Measurements from ENCODE around the gene GPRIN1.

The GPRIN1 gene

GRCh38 chr5:176640616-176641015 is 30.7 kb upstream of the GPRIN1 start:
- Histone ChIP-seq H4K91ac (ENCODE audit: low read length) (no peak overlapping the region), H3K4me2 (ENCODE audit: low read length, poor library complexity, severe bottlenecking) (no peak overlapping the region), H3K36me3 (ENCODE audit: control insufficient read depth in 1 of 2, insufficient read depth in 2 of 2, low read depth in 1 of 2, low read length in 2 of 2) (no peaks in the 10 kb centered on the region), H2BK5ac (ENCODE audit: low read depth, low read length, poor library complexity, severe bottlenecking) (no peak overlapping the region), H2BK120ac (ENCODE audit: low read depth, low read length) (no peak overlapping the region), H2AFZ (ENCODE audit: low read depth, low read length) (no peak overlapping the region), H2AK5ac (ENCODE audit: low read length, severe bottlenecking) (no peak overlapping the region), H3K4ac (ENCODE audit: low read depth in 1 of 2, low read length in 2 of 2) (no peak overlapping the region), H3K27me3 (ENCODE audit: control insufficient read depth in 1 of 2, insufficient read depth in 1 of 2, low read length in 2 of 2) (peaks cover 16 to 21% of the 10 kb centered on the region in 2 experiments), H2BK12ac (ENCODE audit: low read length in 2 of 2) (no peak overlapping the region), H3K4me1 (ENCODE audit: control insufficient read depth, insufficient read depth, low read depth, low read length) (peaks cover 5% of the 10 kb centered on the region), H3K9me3 (ENCODE audit: control insufficient read depth, low read length) (peaks cover under 1% of the 10 kb centered on the region), H2BK15ac (ENCODE audit: low read depth, poor library complexity, severe bottlenecking) (no peak overlapping the region), H3K23ac (ENCODE audit: low read length in 2 of 2) (no peak overlapping the region), H3K4me3 (ENCODE audit: insufficient read depth in 1 of 2, low read depth in 1 of 2, low read length in 2 of 2) (no peak overlapping the region), H3K79me1 (replicated peaks; ENCODE audit: low read length, poor library complexity, severe bottlenecking) (no peaks in the 10 kb centered on the region), H4K8ac (ENCODE audit: low read length) (no peak overlapping the region), H3K27ac (ENCODE audit: low read length, poor library complexity, severe bottlenecking) (no peak overlapping the region), H3K18ac (ENCODE audit: low read depth in 1 of 2, low read length in 2 of 2) (no peak overlapping the region), H3K9ac (ENCODE audit: low read length) (no peak overlapping the region), H3K14ac (ENCODE audit: low read length in 2 of 2) (no peak overlapping the region)
- no peak for DNase-seq
- 85% methylated on average over 4 of the region's 4 CpGs for WGBS

DNA sequence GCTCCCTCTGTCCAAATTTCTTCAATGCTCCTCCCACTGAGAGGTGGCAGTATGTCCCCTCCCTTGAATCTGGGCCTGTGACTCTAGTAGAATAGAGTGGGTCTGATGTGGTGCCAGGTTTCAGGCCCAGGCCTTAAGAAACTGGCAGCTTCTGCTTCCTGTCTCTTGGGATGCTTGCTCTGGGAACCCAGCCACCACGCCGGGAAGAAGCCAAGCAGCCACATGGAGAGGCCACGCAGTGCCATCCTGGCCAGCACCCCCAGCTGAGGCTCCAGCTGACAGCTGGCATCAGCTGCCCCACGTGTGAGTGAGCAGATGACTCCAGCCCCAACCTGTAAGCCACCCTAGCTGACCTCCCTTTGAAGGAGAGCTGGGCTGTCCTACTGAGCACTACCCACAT is 30.0 kb upstream of the GPRIN1 start:
- no peak overlapping the region for H3K23ac ChIP-seq (ENCODE audit: low read length in 2 of 2)
- peaks cover 22 to 28% of the 10 kb centered on the region in 2 experiments for H3K27me3 ChIP-seq (ENCODE audit: control insufficient read depth in 1 of 2, insufficient read depth in 1 of 2, low read length in 2 of 2)
- H3K27ac ChIP-seq (ENCODE audit: low read length, poor library complexity, severe bottlenecking), result no peak overlapping the region
- H2AK5ac ChIP-seq (ENCODE audit: low read length, severe bottlenecking), result no peak overlapping the region
- no peak overlapping the region for H2BK5ac ChIP-seq (ENCODE audit: low read depth, low read length, poor library complexity, severe bottlenecking)
- no peak overlapping the region for H4K8ac ChIP-seq (ENCODE audit: low read length)
- H2AFZ ChIP-seq (ENCODE audit: low read depth, low read length), result no peak overlapping the region
- H2BK15ac ChIP-seq (ENCODE audit: low read depth, poor library complexity, severe bottlenecking), result no peak overlapping the region
- no peak overlapping the region for H3K18ac ChIP-seq (ENCODE audit: low read depth in 1 of 2, low read length in 2 of 2)
- no peaks in the 10 kb centered on the region for H3K36me3 ChIP-seq (ENCODE audit: control insufficient read depth in 1 of 2, insufficient read depth in 2 of 2, low read depth in 1 of 2, low read length in 2 of 2)
- H3K4me1 ChIP-seq (ENCODE audit: control insufficient read depth, insufficient read depth, low read depth, low read length), result peaks cover 5% of the 10 kb centered on the region
- H3K4ac ChIP-seq (ENCODE audit: low read depth in 1 of 2, low read length in 2 of 2), result no peak overlapping the region
- no peak overlapping the region for H3K4me3 ChIP-seq (ENCODE audit: insufficient read depth in 1 of 2, low read depth in 1 of 2, low read length in 2 of 2)
- no peak overlapping the region for H4K91ac ChIP-seq (ENCODE audit: low read length)
- H3K79me1 ChIP-seq (replicated peaks; ENCODE audit: low read length, poor library complexity, severe bottlenecking), result no peaks in the 10 kb centered on the region
- H3K9me3 ChIP-seq (ENCODE audit: control insufficient read depth, low read length), result peaks cover 6% of the 10 kb centered on the region
- H3K4me2 ChIP-seq (ENCODE audit: low read length, poor library complexity, severe bottlenecking), result no peak overlapping the region
- no peak overlapping the region for H3K14ac ChIP-seq (ENCODE audit: low read length in 2 of 2)
- H2BK120ac ChIP-seq (ENCODE audit: low read depth, low read length), result no peak overlapping the region
- WGBS, result 89% methylated on average over 4 of the region's 4 CpGs
- no peak for DNase-seq
- no peak overlapping the region for H3K9ac ChIP-seq (ENCODE audit: low read length)
- H2BK12ac ChIP-seq (ENCODE audit: low read length in 2 of 2), result no peak overlapping the region

DNA sequence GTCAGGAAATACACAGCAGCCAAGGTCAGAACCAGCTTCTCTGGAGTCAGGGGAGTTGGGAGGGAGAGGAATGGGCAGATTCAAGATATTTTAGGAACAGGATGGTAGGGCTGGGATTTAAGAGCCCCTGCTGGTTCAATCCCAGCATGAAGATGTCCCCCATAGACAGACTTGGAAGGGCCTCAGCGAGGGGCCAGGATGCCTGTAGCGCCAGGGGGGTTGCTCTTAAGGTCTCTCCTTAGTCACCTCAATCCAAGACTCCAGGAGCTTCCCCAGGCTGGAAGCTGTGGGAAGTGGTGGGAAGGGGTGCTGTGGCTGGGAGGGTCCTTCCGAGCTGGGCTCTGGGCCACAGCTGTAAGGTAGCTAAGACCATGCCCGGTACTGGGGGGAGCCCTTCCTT is 29.3 kb upstream of the GPRIN1 start:
- Histone ChIP-seq H3K18ac (ENCODE audit: low read depth in 1 of 2, low read length in 2 of 2) (no peak overlapping the region), H3K79me1 (replicated peaks; ENCODE audit: low read length, poor library complexity, severe bottlenecking) (no peaks in the 10 kb centered on the region), H2BK12ac (ENCODE audit: low read length in 2 of 2) (no peak overlapping the region), H3K9ac (ENCODE audit: low read length) (no peak overlapping the region), H3K14ac (ENCODE audit: low read length in 2 of 2) (no peak overlapping the region), H3K9me3 (ENCODE audit: control insufficient read depth, low read length) (peaks cover 6% of the 10 kb centered on the region), H2BK15ac (ENCODE audit: low read depth, poor library complexity, severe bottlenecking) (no peak overlapping the region), H3K27me3 (ENCODE audit: control insufficient read depth in 1 of 2, insufficient read depth in 1 of 2, low read length in 2 of 2) (peaks cover 26 to 32% of the 10 kb centered on the region in 2 experiments), H3K4me2 (ENCODE audit: low read length, poor library complexity, severe bottlenecking) (no peak overlapping the region), H2BK5ac (ENCODE audit: low read depth, low read length, poor library complexity, severe bottlenecking) (no peak overlapping the region), H3K4me3 (ENCODE audit: insufficient read depth in 1 of 2, low read depth in 1 of 2, low read length in 2 of 2) (no peak overlapping the region), H3K23ac (ENCODE audit: low read length in 2 of 2) (no peak overlapping the region), H2BK120ac (ENCODE audit: low read depth, low read length) (no peak overlapping the region), H3K4me1 (ENCODE audit: control insufficient read depth, insufficient read depth, low read depth, low read length) (peaks cover 5% of the 10 kb centered on the region), H4K8ac (ENCODE audit: low read length) (no peak overlapping the region), H3K27ac (ENCODE audit: low read length, poor library complexity, severe bottlenecking) (no peak overlapping the region), H3K36me3 (ENCODE audit: control insufficient read depth in 1 of 2, insufficient read depth in 2 of 2, low read depth in 1 of 2, low read length in 2 of 2) (no peaks in the 10 kb centered on the region), H2AFZ (ENCODE audit: low read depth, low read length) (no peak overlapping the region), H2AK5ac (ENCODE audit: low read length, severe bottlenecking) (no peak overlapping the region), H4K91ac (ENCODE audit: low read length) (no peak overlapping the region), H3K4ac (ENCODE audit: low read depth in 1 of 2, low read length in 2 of 2) (no peak overlapping the region)
- WGBS, result 94% methylated on average over 2 of the region's 4 CpGs
- no peak for DNase-seq

DNA sequence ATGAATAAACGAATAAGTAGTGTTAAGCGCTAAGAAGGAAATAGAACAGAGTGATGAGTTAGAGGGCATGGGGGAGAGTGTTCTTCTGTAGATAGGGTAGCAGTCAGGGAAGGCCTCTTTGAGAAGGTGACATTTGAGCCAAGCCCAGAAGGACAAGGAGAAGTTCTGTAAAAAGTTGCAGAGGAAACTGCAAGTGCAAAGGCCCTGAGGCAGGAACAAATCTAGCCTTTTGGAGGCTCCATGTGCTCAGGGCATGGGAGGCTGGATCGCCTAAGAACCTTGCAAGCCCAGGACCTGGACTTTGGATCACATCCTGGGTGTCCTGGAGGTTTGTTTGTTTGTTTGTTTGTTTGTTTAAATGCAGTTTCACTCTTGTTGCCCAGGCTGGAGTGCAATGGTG is 28.5 kb upstream of the GPRIN1 start:
- DNase-seq, result no peak
- Histone ChIP-seq H3K9ac (ENCODE audit: low read length) (no peak overlapping the region), H3K27me3 (ENCODE audit: control insufficient read depth in 1 of 2, insufficient read depth in 1 of 2, low read length in 2 of 2) (peaks cover 34 to 40% of the 10 kb centered on the region in 2 experiments), H3K79me1 (replicated peaks; ENCODE audit: low read length, poor library complexity, severe bottlenecking) (no peaks in the 10 kb centered on the region), H3K4ac (ENCODE audit: low read depth in 1 of 2, low read length in 2 of 2) (no peak overlapping the region), H3K27ac (ENCODE audit: low read length, poor library complexity, severe bottlenecking) (no peak overlapping the region), H2BK5ac (ENCODE audit: low read depth, low read length, poor library complexity, severe bottlenecking) (no peak overlapping the region), H3K14ac (ENCODE audit: low read length in 2 of 2) (no peak overlapping the region), H3K4me1 (ENCODE audit: control insufficient read depth, insufficient read depth, low read depth, low read length) (peaks cover 3% of the 10 kb centered on the region), H2AFZ (ENCODE audit: low read depth, low read length) (no peak overlapping the region), H2BK12ac (ENCODE audit: low read length in 2 of 2) (no peak overlapping the region), H4K91ac (ENCODE audit: low read length) (no peak overlapping the region), H3K23ac (ENCODE audit: low read length in 2 of 2) (no peak overlapping the region), H4K8ac (ENCODE audit: low read length) (no peak overlapping the region), H3K4me3 (ENCODE audit: insufficient read depth in 1 of 2, low read depth in 1 of 2, low read length in 2 of 2) (no peak overlapping the region), H3K18ac (ENCODE audit: low read depth in 1 of 2, low read length in 2 of 2) (no peak overlapping the region), H2BK120ac (ENCODE audit: low read depth, low read length) (no peak overlapping the region), H2BK15ac (ENCODE audit: low read depth, poor library complexity, severe bottlenecking) (no peak overlapping the region), H3K36me3 (ENCODE audit: control insufficient read depth in 1 of 2, insufficient read depth in 2 of 2, low read depth in 1 of 2, low read length in 2 of 2) (no peaks in the 10 kb centered on the region), H3K9me3 (ENCODE audit: control insufficient read depth, low read length) (peaks cover 6% of the 10 kb centered on the region), H3K4me2 (ENCODE audit: low read length, poor library complexity, severe bottlenecking) (no peak overlapping the region), H2AK5ac (ENCODE audit: low read length, severe bottlenecking) (no peak overlapping the region)
- WGBS, result 89% methylated on average over 3 of the region's 3 CpGs
